Measurements from ENCODE around the gene PSEN1. TPM values are rescaled to one million over a fixed set of nuclear protein-coding genes. Genes with fewer than 3 reads are reported as not detected.

Gene PSEN1
- total and polyA plus RNA-seq, 2 of the 8 experiments (the other 6 are each of a cell fraction or from before 2014, with no cell fraction given) = 10.1 to 38.7 TPM

GRCh38 chr14:73097421-73097820, 38.9 kb upstream of the PSEN1 start (continued):
- no peak for TF ChIP-seq RXRA (IDR thresholded peaks at IDR 0.05; ENCODE audit: insufficient read depth, low read depth, low read length)
- TF ChIP-seq SP2 (IDR thresholded peaks at IDR 0.05; ENCODE audit: low read length) = no peak
- no peak for TF ChIP-seq PHF8 (conservative IDR thresholded peaks at IDR 0.05; ENCODE audit: low read depth, low read length)
- TF ChIP-seq EGR1 (IDR thresholded peaks at IDR 0.05; ENCODE audit: borderline replicate concordance, low read depth, low read length) = no peak
- no peak for TF ChIP-seq NRF1 (IDR thresholded peaks at IDR 0.05; ENCODE audit: low read depth, low read length)
- no peak for TF ChIP-seq CHD1 (IDR thresholded peaks at IDR 0.05; ENCODE audit: low read depth, low read length)
- no peak for TF ChIP-seq EP300 (IDR thresholded peaks at IDR 0.05; ENCODE audit: borderline replicate concordance in 1 of 2, low read depth in 2 of 2, low read length in 2 of 2)
- no peak for TF ChIP-seq EZH2 (IDR thresholded peaks at IDR 0.05; ENCODE audit: low read depth, low read length, severe bottlenecking)

Measured in H1 (cell line).